ENCODE results near the gene LIFR. TPM values are rescaled to one million over a fixed set of nuclear protein-coding genes. Genes with fewer than 3 reads are reported as not detected.

The LIFR gene
- total RNA-seq, 1 donor from 2014 or later: 2.2 TPM

GRCh38 chr5:38535845-38536244 is 20.6 kb downstream of the LIFR start:
- Histone ChIP-seq H3K9me3 (ENCODE audit: low read depth) (no peaks in the 10 kb centered on the region), H3K36me3 (no peaks in the 10 kb centered on the region), H4K20me1 (ENCODE audit: low read depth) (no peaks in the 10 kb centered on the region), H3F3A (ENCODE audit: low read depth) (no peaks in the 10 kb centered on the region), H3K79me2 (ENCODE audit: low read depth) (no peaks in the 10 kb centered on the region), H3K4me3 (no peak overlapping the region), H2AFZ (replicated peaks) (no peak overlapping the region), H3K4me2 (no peak overlapping the region), H3K9ac (no peak overlapping the region), H3K27me3 (no peaks in the 10 kb centered on the region), H3K27ac (no peak overlapping the region), H3K4me1 (peaks cover 13% of the 10 kb centered on the region)
- no peak for DNase-seq (ENCODE audit: low spot score)
- no peak for TF ChIP-seq EZH2phosphoT487 (IDR thresholded peaks at IDR 0.05)
- TF ChIP-seq EZH2 (IDR thresholded peaks at IDR 0.05): no peak
- no peak for TF ChIP-seq CTCF (IDR thresholded peaks at IDR 0.05)
- Mint-ChIP-seq H3K9me3 (peaks cover 9% of the 10 kb centered on the region), H3K36me3 (peaks cover 5% of the 10 kb centered on the region), H3K4me3 (no peak overlapping the region), H3K4me1 (peaks cover 54% of the 10 kb centered on the region), H3K27ac (no peak overlapping the region), H3K27me3 (ENCODE audit: insufficient read depth, low read depth) (no peaks in the 10 kb centered on the region)

GRCh38 chr5:38535248-38535750 is 21.1 kb downstream of the LIFR start:
- Histone ChIP-seq H3K4me2 (no peak overlapping the region), H3K9ac (no peak overlapping the region), H3K79me2 (ENCODE audit: low read depth) (no peaks in the 10 kb centered on the region), H4K20me1 (ENCODE audit: low read depth) (no peaks in the 10 kb centered on the region), H3K27ac (no peak overlapping the region), H3K4me1 (peaks cover 9% of the 10 kb centered on the region), H3K9me3 (ENCODE audit: low read depth) (no peaks in the 10 kb centered on the region), H3K27me3 (no peaks in the 10 kb centered on the region), H2AFZ (replicated peaks) (no peak overlapping the region), H3K36me3 (no peaks in the 10 kb centered on the region), H3K4me3 (no peak overlapping the region), H3F3A (ENCODE audit: low read depth) (no peaks in the 10 kb centered on the region)
- H3K27me3 Mint-ChIP-seq (ENCODE audit: insufficient read depth, low read depth): no peaks in the 10 kb centered on the region
- no peak for TF ChIP-seq CTCF (IDR thresholded peaks at IDR 0.05)
- no peak for TF ChIP-seq EZH2 (IDR thresholded peaks at IDR 0.05)
- TF ChIP-seq EZH2phosphoT487 (IDR thresholded peaks at IDR 0.05): no peak
- DNase-seq (ENCODE audit: low spot score): no peak
- H3K36me3 Mint-ChIP-seq: peaks cover 7% of the 10 kb centered on the region
- peaks cover 9% of the 10 kb centered on the region for H3K9me3 Mint-ChIP-seq
- H3K4me1 Mint-ChIP-seq: peaks cover 50% of the 10 kb centered on the region
- H3K4me3 Mint-ChIP-seq: no peak overlapping the region
- H3K27ac Mint-ChIP-seq: no peak overlapping the region

GRCh38 chr5:38534156-38534453 is 22.3 kb downstream of the LIFR start:
- DNase-seq (ENCODE audit: low spot score): no peak
- H3K9me3 Mint-ChIP-seq: peaks cover 9% of the 10 kb centered on the region
- H4K20me1 ChIP-seq (ENCODE audit: low read depth): no peaks in the 10 kb centered on the region
- H3K4me3 Mint-ChIP-seq: no peak overlapping the region
- H3K27me3 Mint-ChIP-seq (ENCODE audit: insufficient read depth, low read depth): no peaks in the 10 kb centered on the region
- no peak overlapping the region for H3K4me3 ChIP-seq
- peak overlapping the region; percentile 0 for H3K27ac Mint-ChIP-seq
- TF ChIP-seq EZH2 (IDR thresholded peaks at IDR 0.05): no peak
- no peak for TF ChIP-seq EZH2phosphoT487 (IDR thresholded peaks at IDR 0.05)
- TF ChIP-seq CTCF (IDR thresholded peaks at IDR 0.05): no peak
- no peaks in the 10 kb centered on the region for H3F3A ChIP-seq (ENCODE audit: low read depth)
- H3K4me1 Mint-ChIP-seq: peaks cover 46% of the 10 kb centered on the region
- H3K36me3 ChIP-seq: no peaks in the 10 kb centered on the region
- H3K9me3 ChIP-seq (ENCODE audit: low read depth): no peaks in the 10 kb centered on the region
- H3K36me3 Mint-ChIP-seq: peaks cover 9% of the 10 kb centered on the region
- no peak overlapping the region for H3K4me2 ChIP-seq
- no peaks in the 10 kb centered on the region for H3K27me3 ChIP-seq
- H3K9ac ChIP-seq: no peak overlapping the region
- peaks cover 5% of the 10 kb centered on the region for H3K4me1 ChIP-seq
- H2AFZ ChIP-seq (replicated peaks): no peak overlapping the region
- H3K27ac ChIP-seq: no peak overlapping the region
- H3K79me2 ChIP-seq (ENCODE audit: low read depth): no peaks in the 10 kb centered on the region
